GM20000 (cell line): ENCODE results near the gene DARS2.

Source experiments
- DNase-seq: peaks from one replicate; pipeline ENCODE4 v3.0.0; 2012; ENCODE audit warnings: low spot score
- TF ChIP-seq, protein P1 (sequence below): IDR thresholded peaks from 2 replicates; pipeline ENCODE4 v1.5.1; 2012; ENCODE audit warnings: mild to moderate bottlenecking, control low read depth; ENCODE audit errors: extremely low read depth, missing control alignments

Gene DARS2

GRCh38 chr1:173894189-173894588 is 69.7 kb downstream of the DARS2 start:
- no peak for DNase-seq
- TF ChIP-seq, protein P1, sequence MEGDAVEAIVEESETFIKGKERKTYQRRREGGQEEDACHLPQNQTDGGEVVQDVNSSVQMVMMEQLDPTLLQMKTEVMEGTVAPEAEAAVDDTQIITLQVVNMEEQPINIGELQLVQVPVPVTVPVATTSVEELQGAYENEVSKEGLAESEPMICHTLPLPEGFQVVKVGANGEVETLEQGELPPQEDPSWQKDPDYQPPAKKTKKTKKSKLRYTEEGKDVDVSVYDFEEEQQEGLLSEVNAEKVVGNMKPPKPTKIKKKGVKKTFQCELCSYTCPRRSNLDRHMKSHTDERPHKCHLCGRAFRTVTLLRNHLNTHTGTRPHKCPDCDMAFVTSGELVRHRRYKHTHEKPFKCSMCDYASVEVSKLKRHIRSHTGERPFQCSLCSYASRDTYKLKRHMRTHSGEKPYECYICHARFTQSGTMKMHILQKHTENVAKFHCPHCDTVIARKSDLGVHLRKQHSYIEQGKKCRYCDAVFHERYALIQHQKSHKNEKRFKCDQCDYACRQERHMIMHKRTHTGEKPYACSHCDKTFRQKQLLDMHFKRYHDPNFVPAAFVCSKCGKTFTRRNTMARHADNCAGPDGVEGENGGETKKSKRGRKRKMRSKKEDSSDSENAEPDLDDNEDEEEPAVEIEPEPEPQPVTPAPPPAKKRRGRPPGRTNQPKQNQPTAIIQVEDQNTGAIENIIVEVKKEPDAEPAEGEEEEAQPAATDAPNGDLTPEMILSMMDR = no peak

- no peak for DNase-seq
- TF ChIP-seq, protein P1 = no peak
Observed at GRCh38 chr1:173900427-173900826, 76.0 kb downstream of the DARS2 start.

- DNase-seq = no peak
- TF ChIP-seq, protein P1 = no peak
Observed at GRCh38 chr1:173900992-173901391, 76.5 kb downstream of the DARS2 start.

- no peak for DNase-seq
- TF ChIP-seq, protein P1 = no peak
Observed at GRCh38 chr1:173903827-173904531, 79.5 kb downstream of the DARS2 start.
